ENCODE results near the gene ATXN7. TPM values are rescaled to one million over a fixed set of nuclear protein-coding genes. Genes with fewer than 3 reads are reported as not detected.

ATXN7 gene
- total RNA-seq, 1 experiment from 2014 or later: 3.6 TPM

DNA sequence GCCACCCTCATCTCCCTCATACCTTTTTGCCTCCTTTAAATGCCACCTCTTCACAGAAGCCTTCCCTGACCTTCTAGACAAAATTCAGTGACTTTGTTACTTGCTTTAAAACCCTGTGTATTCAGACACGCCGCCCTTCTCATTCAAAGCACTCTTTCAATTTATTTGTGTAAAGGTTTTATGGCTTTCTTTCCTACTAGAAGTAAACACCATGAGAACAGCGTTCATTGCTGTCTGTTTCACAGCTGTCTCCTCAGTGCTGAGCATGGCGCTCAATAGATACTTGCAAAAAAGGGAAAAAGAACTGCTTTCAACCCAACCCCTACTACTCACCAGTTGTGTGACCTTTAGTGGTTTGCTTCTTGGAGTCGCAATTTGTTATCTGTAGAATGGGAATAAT is 17.0 kb downstream of the ATXN7 start:
- H3K9ac ChIP-seq (ENCODE audit: low read length): no peak overlapping the region
- no peak overlapping the region for H3K4me2 ChIP-seq (ENCODE audit: low read length)
- TF ChIP-seq, protein P1, sequence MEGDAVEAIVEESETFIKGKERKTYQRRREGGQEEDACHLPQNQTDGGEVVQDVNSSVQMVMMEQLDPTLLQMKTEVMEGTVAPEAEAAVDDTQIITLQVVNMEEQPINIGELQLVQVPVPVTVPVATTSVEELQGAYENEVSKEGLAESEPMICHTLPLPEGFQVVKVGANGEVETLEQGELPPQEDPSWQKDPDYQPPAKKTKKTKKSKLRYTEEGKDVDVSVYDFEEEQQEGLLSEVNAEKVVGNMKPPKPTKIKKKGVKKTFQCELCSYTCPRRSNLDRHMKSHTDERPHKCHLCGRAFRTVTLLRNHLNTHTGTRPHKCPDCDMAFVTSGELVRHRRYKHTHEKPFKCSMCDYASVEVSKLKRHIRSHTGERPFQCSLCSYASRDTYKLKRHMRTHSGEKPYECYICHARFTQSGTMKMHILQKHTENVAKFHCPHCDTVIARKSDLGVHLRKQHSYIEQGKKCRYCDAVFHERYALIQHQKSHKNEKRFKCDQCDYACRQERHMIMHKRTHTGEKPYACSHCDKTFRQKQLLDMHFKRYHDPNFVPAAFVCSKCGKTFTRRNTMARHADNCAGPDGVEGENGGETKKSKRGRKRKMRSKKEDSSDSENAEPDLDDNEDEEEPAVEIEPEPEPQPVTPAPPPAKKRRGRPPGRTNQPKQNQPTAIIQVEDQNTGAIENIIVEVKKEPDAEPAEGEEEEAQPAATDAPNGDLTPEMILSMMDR (conservative IDR thresholded peaks at IDR 0.05; ENCODE audit: low read depth, low read length): no peak
- TF ChIP-seq EZH2phosphoT487 (IDR thresholded peaks at IDR 0.05; ENCODE audit: borderline replicate concordance, low read length): no peak
- no peak for TF ChIP-seq EZH2 (IDR thresholded peaks at IDR 0.05; ENCODE audit: low read length, unreplicated experiment)
- no peaks in the 10 kb centered on the region for H3F3A ChIP-seq (ENCODE audit: low read length, unreplicated experiment)
- no peaks in the 10 kb centered on the region for H3K9me3 ChIP-seq (ENCODE audit: low read length)
- peaks cover 14% of the 10 kb centered on the region; the same call in 1 of the 2 replicates for H3K79me2 ChIP-seq (ENCODE audit: low read length)
- intact Hi-C loops (cut with micrococcal nuclease): no loop called here
- H3K36me3 ChIP-seq (ENCODE audit: low read depth, low read length): no peaks in the 10 kb centered on the region
- ChIA-PET CTCF (no interaction called here), POLR2A (ENCODE audit: unreplicated experiment) (no interaction called here)
- no peak overlapping the region for H2AFZ ChIP-seq (ENCODE audit: low read length)
- no peaks in the 10 kb centered on the region for H3K4me1 ChIP-seq (ENCODE audit: insufficient read depth, low read length)
- no peaks in the 10 kb centered on the region for H4K20me1 ChIP-seq (ENCODE audit: low read length)
- no peaks in the 10 kb centered on the region for H3K9me2 ChIP-seq (replicated peaks; ENCODE audit: low read length)
- no peak overlapping the region for H3K27ac ChIP-seq (ENCODE audit: low read length)
- no peak for ATAC-seq
- DNase-seq: no peak
- BruUV-seq (replicated peaks): no TSS peak
- H3K4me3 ChIP-seq (ENCODE audit: low read length): no peak overlapping the region
- no peaks in the 10 kb centered on the region for H3K27me3 ChIP-seq (ENCODE audit: low read length)

DNA sequence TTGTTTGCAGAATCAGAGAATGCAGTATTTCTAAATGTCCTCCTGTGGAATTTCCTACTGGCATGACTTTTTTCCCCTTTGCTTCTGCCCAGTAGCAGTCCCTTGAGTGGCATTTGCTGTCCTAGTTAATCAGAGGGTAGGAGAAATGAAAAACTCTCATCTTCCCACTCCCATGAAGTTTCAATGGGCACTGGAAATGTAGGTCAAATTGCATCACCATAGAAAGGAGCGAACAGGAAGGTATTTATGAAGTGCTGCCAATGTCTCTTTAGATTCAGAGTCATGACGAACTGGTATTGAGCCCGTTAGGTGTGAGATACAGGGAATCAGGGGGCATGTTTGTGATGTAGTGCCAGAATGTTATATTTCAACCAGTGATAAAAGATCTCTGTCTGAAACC is 23.2 kb downstream of the ATXN7 start:
- no peak overlapping the region for H3K4me2 ChIP-seq (ENCODE audit: low read length)
- no peaks in the 10 kb centered on the region for H3K79me2 ChIP-seq (ENCODE audit: low read length)
- no peaks in the 10 kb centered on the region for H3K9me2 ChIP-seq (replicated peaks; ENCODE audit: low read length)
- no peak overlapping the region for H3K4me3 ChIP-seq (ENCODE audit: low read length)
- POLR2A ChIA-PET (ENCODE audit: unreplicated experiment): no interaction called here
- no peaks in the 10 kb centered on the region for H3F3A ChIP-seq (ENCODE audit: low read length, unreplicated experiment)
- DNase-seq (no peak), ATAC-seq (no peak)
- no peak overlapping the region for H2AFZ ChIP-seq (ENCODE audit: low read length)
- no peak overlapping the region for H3K27ac ChIP-seq (ENCODE audit: low read length)
- CTCF ChIA-PET: no interaction called here
- H3K27me3 ChIP-seq (ENCODE audit: low read length): no peaks in the 10 kb centered on the region
- H3K36me3 ChIP-seq (ENCODE audit: low read depth, low read length): no peaks in the 10 kb centered on the region
- H4K20me1 ChIP-seq (ENCODE audit: low read length): no peaks in the 10 kb centered on the region
- no TSS peak for BruUV-seq (replicated peaks)
- no peaks in the 10 kb centered on the region for H3K4me1 ChIP-seq (ENCODE audit: insufficient read depth, low read length)
- H3K9me3 ChIP-seq (ENCODE audit: low read length): no peaks in the 10 kb centered on the region
- no peak overlapping the region for H3K9ac ChIP-seq (ENCODE audit: low read length)
- TF ChIP-seq, protein P1 (conservative IDR thresholded peaks at IDR 0.05; ENCODE audit: low read depth, low read length): no peak
- no peak for TF ChIP-seq EZH2phosphoT487 (IDR thresholded peaks at IDR 0.05; ENCODE audit: borderline replicate concordance, low read length)
- no peak for TF ChIP-seq EZH2 (IDR thresholded peaks at IDR 0.05; ENCODE audit: low read length, unreplicated experiment)
- intact Hi-C loops (cut with micrococcal nuclease): no loop called here

DNA sequence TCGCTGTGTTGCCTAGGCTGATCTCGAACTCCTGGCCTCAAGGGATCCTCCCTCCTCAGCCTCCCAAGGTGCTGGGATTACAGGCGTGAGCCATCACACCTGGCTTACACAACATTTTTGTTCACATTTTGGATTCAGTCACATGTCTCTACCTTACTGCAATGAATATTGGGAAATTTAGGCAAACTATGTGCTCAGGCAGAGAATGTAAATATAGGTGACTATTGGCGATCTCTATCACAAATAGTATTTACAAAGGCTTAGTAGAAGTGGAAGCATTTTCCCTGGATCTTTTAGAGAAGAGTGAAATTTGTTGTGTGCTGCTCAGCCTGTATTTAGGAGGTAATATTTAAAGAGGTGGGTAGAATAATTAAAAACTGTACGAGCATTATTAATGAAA is 27.9 kb downstream of the ATXN7 start:
- intact Hi-C loops (cut with micrococcal nuclease): no loop called here
- CTCF ChIA-PET: no interaction called here
- no peak for ATAC-seq

More for the DNA sequence above, 27.9 kb downstream of the ATXN7 start:
- Histone ChIP-seq H3K4me3 (ENCODE audit: low read length) (no peak overlapping the region), H2AFZ (ENCODE audit: low read length) (no peak overlapping the region), H3F3A (ENCODE audit: low read length, unreplicated experiment) (no peaks in the 10 kb centered on the region), H3K4me1 (ENCODE audit: insufficient read depth, low read length) (no peaks in the 10 kb centered on the region), H3K27me3 (ENCODE audit: low read length) (no peaks in the 10 kb centered on the region), H3K9me3 (ENCODE audit: low read length) (no peaks in the 10 kb centered on the region), H3K27ac (ENCODE audit: low read length) (no peak overlapping the region), H3K79me2 (ENCODE audit: low read length) (no peaks in the 10 kb centered on the region), H3K9ac (ENCODE audit: low read length) (no peak overlapping the region), H3K36me3 (ENCODE audit: low read depth, low read length) (no peaks in the 10 kb centered on the region), H3K4me2 (ENCODE audit: low read length) (no peak overlapping the region), H3K9me2 (replicated peaks; ENCODE audit: low read length) (no peaks in the 10 kb centered on the region), H4K20me1 (ENCODE audit: low read length) (no peaks in the 10 kb centered on the region)
- DNase-seq: no peak
- no TSS peak for BruUV-seq (replicated peaks)
- POLR2A ChIA-PET (ENCODE audit: unreplicated experiment): no interaction called here
- TF ChIP-seq EZH2phosphoT487 (IDR thresholded peaks at IDR 0.05; ENCODE audit: borderline replicate concordance, low read length) (no peak), EZH2 (IDR thresholded peaks at IDR 0.05; ENCODE audit: low read length, unreplicated experiment) (no peak)
- TF ChIP-seq, protein P1 (conservative IDR thresholded peaks at IDR 0.05; ENCODE audit: low read depth, low read length): no peak
